Colonic mucosa (tissue), 4 donors: ENCODE measurements around the gene NPIPA8. TPM values are rescaled to one million over a fixed set of nuclear protein-coding genes. Genes with fewer than 3 reads are reported as not detected.
"Not testable (repeated sequence)": the region's sequence is repeated elsewhere in the genome, so short reads cannot be mapped to it uniquely, and the experiment has no call there.

ENCODE experiments used
- DNase-seq: peaks from one replicate; pipeline ENCODE4 v3.0.0-alpha.2; 2020
- H3K27ac ChIP-seq: fragments of 200-600 bp; one replicate; pipeline ENCODE4 v1.8.0; 2021
- H3K27me3 ChIP-seq: fragments of 200-600 bp; one replicate; pipeline ENCODE4 v1.8.0; 2021
- H3K36me3 ChIP-seq: fragments of 200-600 bp; one replicate; pipeline ENCODE4 v1.8.0; 2021
- H3K4me1 ChIP-seq: fragments of 200-600 bp; one replicate; pipeline ENCODE4 v1.8.0; 2021; ENCODE audit warnings: mild to moderate bottlenecking
- H3K4me3 ChIP-seq: fragments of 200-600 bp; one replicate; pipeline ENCODE4 v1.8.0; 2021
- H3K9ac ChIP-seq, 2 donors: one replicate each; pipeline ENCODE4 v1.7.0; 2013; ENCODE audit warnings: control low read depth in 2 of 2, low read depth in 2 of 2, low read length in 2 of 2
- H3K9me3 ChIP-seq: fragments of 200-600 bp; one replicate; pipeline ENCODE4 v1.8.0; 2021
- intact Hi-C: fragments of 100-400 bp; cut with DNase I; formaldehyde crosslinking; loops from one replicate; pipeline ENCODE4 v1.14.1; 2022
- total RNA-seq, 2 donors: library from RNA; stranded (reverse); fragmentation: NEBNext Ultra II Directional in 1 of 2; extraction: Animal tissue kit (Norgen Biotek cat#: 25700) in 1 of 2; gene quantifications; one replicate each; pipeline ENCODE4 v1.2.1, GENCODE V29; 2021
- donor health status: healthy.
- donor health status: DM: no; HTN: no; CAD: no.
- donor health status: DM: no; HTN: no; CAD: no.

Gene NPIPA8
- 1 to 10 TPM in 1 of 2 donors, not detected in 1; 1.2 TPM for total RNA-seq

DNA sequence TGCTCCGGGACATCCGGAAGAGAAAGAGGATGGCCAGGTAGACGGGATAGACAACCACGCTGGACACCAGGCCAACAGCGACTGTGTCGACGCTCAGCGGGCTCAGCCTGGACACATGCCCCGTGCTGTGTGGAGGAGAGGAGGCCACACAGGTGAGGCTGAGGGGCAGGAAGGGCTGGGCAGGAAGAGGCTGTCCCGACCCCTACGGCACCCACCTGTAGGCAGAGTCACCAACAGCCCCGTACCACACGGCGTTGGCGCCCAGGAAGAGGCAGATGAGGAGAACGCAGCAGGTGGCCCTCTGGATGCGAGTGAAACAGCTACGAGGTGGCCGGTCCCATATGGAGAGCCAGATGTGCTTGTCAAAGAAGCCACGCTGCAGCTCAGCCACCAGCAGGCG is at the start of gene NPIPA8:
TSS of gene NPIPA8 (minus strand) at position 101 of the 400 bp plus-strand sequence. CDS start 4,074 bp downstream, outside the sequence.
- H3K9ac ChIP-seq, H3K4me1 ChIP-seq, H3K27ac ChIP-seq, H3K36me3 ChIP-seq, intact Hi-C loops, H3K4me3 ChIP-seq, H3K9me3 ChIP-seq, H3K27me3 ChIP-seq, DNase-seq: not testable (repeated sequence)

DNA sequence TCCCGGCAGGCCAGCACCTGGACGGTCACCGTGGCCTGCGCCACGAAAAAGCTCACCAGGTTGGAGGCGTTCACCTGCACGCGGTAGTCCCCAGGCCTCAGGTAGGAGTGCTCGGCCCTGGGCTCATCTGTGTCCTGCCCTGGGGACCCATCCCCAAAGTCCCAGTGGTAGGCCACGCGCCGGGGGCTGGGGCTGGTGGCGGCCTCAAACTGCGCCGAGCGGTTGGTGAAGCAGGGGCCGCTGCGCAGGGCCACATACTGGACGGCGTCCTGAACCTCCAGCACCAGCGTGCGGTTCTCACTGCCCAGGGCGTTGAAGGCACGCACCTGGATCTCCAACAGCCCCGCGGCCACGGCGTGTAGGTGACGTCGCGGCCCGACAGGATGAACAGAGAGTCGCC is 48.7 kb upstream of the NPIPA8 start:
- H3K27me3 ChIP-seq, H3K4me3 ChIP-seq, DNase-seq, intact Hi-C loops, H3K27ac ChIP-seq, H3K9me3 ChIP-seq, H3K36me3 ChIP-seq, H3K9ac ChIP-seq, H3K4me1 ChIP-seq: not testable (repeated sequence)

DNA sequence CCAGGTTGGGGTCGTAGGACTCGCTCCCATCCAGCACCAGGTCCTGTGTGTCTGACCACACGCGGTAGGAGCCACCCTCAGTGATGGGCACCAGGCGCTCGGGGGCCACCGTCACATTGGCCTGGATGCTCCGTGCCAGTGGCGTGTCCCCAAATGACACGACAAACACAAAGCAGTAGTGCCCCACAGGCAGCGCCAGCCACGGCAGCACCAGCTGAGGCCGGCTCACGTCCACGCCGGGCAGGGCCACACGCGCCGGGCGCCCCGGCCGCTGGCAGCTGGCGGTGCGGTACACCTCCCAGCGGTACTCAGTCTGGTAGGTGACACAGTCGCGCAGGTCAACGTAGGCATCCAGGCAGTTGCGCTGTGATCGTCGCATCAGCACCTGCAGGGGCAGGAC is 48.3 kb upstream of the NPIPA8 start:
- intact Hi-C loops, H3K9ac ChIP-seq, DNase-seq, H3K9me3 ChIP-seq, H3K27me3 ChIP-seq, H3K36me3 ChIP-seq, H3K4me1 ChIP-seq, H3K4me3 ChIP-seq, H3K27ac ChIP-seq: not testable (repeated sequence)

DNA sequence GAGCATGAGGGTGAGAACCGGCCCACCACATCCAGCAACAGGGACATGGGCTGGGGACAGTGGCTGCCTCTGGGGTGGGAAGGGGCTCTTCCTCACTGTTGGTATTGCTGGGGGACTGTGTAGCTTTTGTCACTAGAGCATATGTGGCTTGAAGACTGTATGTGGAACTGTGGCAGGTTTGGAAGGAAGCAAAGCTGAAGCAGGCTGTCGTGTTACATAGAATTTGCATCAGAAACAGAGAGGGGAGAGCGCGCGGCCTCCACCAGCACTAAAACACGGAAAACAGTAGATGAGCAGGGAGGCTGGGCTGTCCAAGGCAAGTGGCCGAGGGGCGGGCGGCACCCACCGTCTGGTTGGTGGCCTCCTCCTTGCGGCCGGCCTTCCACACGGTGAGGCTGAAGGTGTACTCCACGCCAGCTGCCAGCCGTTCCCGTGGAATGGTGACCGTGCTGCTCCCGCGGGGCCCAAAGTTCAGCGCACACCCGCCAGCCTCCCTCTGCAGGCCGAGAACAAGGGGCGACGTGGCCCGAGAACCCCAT is 47.6 kb upstream of the NPIPA8 start:
- H3K27ac ChIP-seq, H3K9me3 ChIP-seq, H3K9ac ChIP-seq, H3K27me3 ChIP-seq, H3K36me3 ChIP-seq, H3K4me1 ChIP-seq, intact Hi-C loops, DNase-seq, H3K4me3 ChIP-seq: not testable (repeated sequence)

DNA sequence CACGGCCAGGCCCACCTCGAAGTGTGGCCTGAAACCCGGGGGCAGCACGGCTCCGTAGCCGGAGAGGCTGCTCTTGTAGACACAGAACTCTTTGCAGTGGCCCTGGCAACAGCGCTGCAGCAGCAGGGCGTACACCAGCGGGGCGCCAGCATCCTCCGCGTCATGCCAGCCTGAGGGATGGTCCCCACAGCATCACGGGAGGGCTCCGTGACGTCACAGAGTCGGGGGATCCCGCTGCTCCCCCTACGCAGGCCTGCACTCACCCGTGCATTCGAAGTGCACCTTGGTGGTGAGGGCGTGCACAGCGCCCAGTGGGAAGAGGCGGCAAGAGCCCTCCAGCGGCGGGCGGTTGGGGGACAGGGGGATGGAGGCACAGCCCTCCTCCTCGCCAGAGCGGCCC is 46.2 kb upstream of the NPIPA8 start:
- H3K27me3 ChIP-seq, H3K36me3 ChIP-seq, H3K4me1 ChIP-seq, intact Hi-C loops, H3K27ac ChIP-seq, H3K9ac ChIP-seq, DNase-seq, H3K9me3 ChIP-seq, H3K4me3 ChIP-seq: not testable (repeated sequence)

DNA sequence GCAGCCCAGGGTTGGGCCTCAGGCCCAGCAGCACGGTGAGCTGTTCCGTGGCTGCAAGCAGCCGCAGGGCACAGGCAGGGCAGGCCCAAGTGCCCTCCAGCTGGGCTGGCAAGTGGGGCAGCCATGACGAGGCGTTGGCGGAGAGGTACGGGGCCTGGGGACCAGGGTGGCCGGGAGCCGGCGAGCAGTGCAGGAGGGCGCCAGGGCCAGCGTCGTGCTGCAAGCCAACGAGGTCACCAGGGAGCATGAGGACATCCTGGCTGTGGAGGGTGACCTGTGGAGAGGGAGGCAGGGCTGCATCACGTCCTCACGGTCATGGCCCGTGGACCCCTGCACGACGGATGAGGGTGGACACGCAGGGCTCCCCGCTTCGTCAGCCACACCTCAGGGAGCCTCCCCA is 11.2 kb upstream of the NPIPA8 start:
- intact Hi-C loops, H3K9ac ChIP-seq, H3K9me3 ChIP-seq, H3K4me1 ChIP-seq, H3K4me3 ChIP-seq, H3K27ac ChIP-seq, DNase-seq, H3K36me3 ChIP-seq, H3K27me3 ChIP-seq: not testable (repeated sequence)

DNA sequence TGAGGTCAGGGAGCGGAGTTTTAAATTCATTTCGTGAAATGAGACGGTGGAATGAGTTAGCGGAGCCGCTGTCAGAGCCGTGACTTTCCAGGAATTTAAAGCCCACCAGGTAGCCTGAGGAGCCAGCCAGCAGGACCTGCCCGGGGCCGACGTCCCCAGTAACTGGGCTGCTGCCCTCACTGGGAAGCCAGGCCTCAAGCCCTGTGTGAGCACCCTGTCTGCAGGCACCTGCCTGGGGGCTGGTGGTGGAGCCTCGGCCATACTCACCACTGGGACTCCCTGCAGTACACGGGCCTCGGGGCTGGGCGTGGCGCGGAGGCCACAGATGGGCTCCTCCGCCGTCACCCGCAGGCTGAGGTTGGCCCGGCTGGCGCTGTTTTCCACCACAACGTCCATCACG is 10.5 kb upstream of the NPIPA8 start:
- H3K27me3 ChIP-seq, DNase-seq, H3K9me3 ChIP-seq, H3K36me3 ChIP-seq, H3K27ac ChIP-seq, H3K9ac ChIP-seq, H3K4me1 ChIP-seq, H3K4me3 ChIP-seq, intact Hi-C loops: not testable (repeated sequence)

DNA sequence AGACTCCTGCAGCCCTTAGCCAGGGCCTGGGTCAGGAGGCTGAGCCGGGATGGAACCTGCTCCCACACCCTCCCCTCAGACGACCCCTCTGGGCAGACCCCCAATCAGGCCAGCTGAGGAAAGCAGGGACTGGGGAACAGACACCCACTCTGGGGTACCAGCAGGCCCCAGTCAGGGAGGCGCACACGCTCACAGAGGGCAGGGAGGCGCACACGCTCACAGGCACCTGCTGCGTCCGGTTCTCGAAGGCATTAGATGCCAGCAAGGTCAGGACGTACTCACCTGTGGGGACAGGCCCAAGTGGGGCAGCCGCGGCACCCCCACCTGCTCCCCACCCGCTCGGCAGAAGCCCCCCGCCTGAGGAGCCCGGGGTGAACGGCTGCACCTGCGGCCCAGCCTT is 8.1 kb upstream of the NPIPA8 start:
- H3K36me3 ChIP-seq, H3K4me1 ChIP-seq, H3K4me3 ChIP-seq, intact Hi-C loops, H3K27ac ChIP-seq, H3K9me3 ChIP-seq, DNase-seq, H3K27me3 ChIP-seq, H3K9ac ChIP-seq: not testable (repeated sequence)

DNA sequence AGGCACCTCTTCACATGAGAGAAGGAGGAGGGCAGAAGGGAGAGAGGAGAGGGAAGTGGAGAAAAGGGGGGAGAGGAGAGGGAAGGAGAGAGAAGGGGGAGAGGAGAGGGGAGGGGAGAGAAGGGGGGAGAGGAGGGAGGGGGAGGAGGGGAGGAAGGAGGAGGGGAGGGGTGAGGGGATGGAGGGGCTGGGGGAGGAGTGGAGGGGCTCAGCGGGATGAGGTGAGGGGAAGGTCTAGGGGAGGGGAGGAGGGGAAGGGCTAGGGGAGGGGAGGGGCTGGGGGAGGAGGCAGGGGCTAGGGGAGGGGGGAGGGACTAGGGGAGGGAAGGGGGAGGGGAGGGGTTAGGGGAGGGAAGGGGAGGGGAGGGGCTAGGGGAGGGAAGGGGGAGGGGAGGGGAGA is 5.5 kb upstream of the NPIPA8 start:
- H3K4me1 ChIP-seq, DNase-seq, H3K36me3 ChIP-seq, intact Hi-C loops, H3K9ac ChIP-seq, H3K9me3 ChIP-seq, H3K27ac ChIP-seq, H3K27me3 ChIP-seq, H3K4me3 ChIP-seq: not testable (repeated sequence)

DNA sequence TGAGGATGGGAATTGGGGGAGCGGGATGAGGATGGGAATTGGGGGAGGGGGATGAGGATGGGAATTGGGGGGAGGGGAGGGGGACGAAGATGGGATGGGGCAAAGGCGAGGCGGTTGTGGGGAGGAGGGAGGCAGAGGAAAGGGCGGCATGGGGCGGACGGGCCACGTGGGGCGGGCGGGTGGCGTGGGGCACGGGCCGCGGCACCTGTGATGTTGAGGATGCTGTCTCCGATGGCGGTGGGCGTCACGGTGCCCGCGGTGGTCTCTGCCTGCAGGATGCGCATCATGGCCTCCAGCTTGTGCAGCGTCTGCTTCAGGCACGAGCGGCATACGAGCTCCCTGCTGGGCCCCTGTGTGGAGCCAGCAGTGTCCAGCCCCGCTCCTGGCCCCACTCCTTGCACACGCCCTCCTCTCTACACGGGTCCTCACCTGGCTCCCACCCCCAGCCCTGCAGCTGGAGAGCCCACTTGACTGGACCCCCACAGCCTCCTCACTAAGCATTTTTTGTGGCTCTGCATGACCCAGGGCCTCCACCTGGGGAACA is 5.0 kb upstream of the NPIPA8 start:
- intact Hi-C loops, DNase-seq: not testable (repeated sequence)

DNA sequence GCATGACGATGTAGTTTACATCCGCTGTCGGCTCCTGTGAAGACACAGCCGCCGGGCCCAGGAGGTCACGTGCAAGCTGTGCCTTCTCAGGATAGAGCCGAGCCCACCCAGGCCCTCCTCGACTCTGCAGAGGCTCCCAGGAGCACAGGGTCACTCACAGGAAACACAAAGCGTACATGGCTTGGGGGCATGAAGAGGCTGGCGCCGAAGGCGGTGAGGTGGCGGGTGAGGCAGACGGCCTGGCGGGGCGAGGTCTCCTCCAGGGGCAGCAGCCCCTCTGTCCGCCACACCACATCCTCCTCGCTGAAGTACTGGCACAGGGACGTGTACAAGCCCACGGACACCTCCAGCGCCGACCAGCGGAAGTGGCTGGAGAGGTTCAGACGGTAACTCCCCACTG is 2.7 kb upstream of the NPIPA8 start:
- H3K4me1 ChIP-seq, H3K27ac ChIP-seq, H3K36me3 ChIP-seq, H3K9ac ChIP-seq, DNase-seq, intact Hi-C loops, H3K4me3 ChIP-seq, H3K9me3 ChIP-seq, H3K27me3 ChIP-seq: not testable (repeated sequence)

More for the DNA sequence above, 5.0 kb upstream of the NPIPA8 start:
- not testable (repeated sequence) for H3K36me3 ChIP-seq, H3K9ac ChIP-seq, H3K9me3 ChIP-seq, H3K27me3 ChIP-seq, H3K4me3 ChIP-seq, H3K27ac ChIP-seq, H3K4me1 ChIP-seq

DNA sequence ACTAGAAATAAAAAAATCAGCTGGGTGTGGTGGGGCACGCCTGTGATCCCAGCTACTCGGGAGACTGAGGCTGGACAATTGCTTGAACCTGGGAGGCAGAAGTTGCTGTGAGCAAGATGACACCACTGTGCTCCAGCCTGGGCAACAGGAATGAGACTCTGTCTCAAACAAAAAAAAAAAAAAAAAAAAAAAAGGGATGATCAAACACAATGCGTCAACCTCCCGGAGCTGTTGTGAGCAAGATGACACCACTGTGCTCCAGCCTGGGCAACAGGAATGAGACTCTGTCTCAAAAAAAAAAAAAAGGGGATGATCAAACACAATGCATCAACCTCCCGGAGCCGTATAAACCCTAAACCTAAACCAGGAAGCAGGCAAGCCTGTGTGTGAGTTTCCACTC is 24.7 kb downstream of the NPIPA8 start:
- H3K36me3 ChIP-seq, intact Hi-C loops, H3K27ac ChIP-seq, H3K4me1 ChIP-seq, DNase-seq, H3K4me3 ChIP-seq, H3K9ac ChIP-seq, H3K9me3 ChIP-seq, H3K27me3 ChIP-seq: not testable (repeated sequence)

DNA sequence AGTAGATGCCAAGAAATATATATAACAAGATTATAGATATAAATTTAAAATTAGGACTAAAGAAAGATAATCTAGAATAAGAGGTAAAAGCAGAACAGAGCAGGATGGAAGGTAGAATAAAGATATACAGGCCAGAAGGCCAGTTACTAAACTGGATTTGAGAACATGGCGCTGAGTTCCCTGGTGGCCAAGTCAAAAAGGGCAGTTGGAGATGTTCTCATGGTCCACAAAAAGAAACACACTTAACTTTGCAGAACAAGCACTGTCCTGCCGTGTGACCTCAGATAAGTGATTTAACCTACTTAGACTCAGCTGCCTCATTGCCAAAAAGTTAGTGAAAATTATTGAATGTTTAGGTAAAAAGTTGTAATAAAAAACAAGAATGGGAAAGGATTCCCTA is 27.4 kb downstream of the NPIPA8 start:
- H3K27me3 ChIP-seq, H3K4me1 ChIP-seq, H3K4me3 ChIP-seq, H3K27ac ChIP-seq, H3K36me3 ChIP-seq, H3K9me3 ChIP-seq, intact Hi-C loops, DNase-seq, H3K9ac ChIP-seq: not testable (repeated sequence)

DNA sequence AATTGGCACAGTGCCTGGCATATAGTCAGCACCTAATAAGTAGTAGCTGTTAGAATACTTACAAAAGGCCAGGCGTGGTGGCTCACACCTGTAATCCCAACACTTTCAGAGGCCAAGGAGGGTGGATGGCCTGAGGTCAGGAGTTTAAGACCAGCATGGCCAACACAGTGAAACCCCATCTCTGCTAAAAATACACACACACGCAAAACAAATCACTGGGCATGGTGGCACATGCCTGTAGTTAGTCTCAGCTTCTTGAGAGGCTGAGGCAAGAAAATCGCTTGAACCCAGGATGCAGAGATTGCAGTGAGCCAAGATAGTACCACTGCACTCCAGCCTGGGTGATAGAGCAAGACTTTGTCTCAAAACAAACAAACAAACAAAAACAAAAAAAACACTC is 29.3 kb downstream of the NPIPA8 start:
- intact Hi-C loops, H3K4me1 ChIP-seq, H3K27ac ChIP-seq, H3K4me3 ChIP-seq, H3K36me3 ChIP-seq, DNase-seq, H3K27me3 ChIP-seq, H3K9ac ChIP-seq, H3K9me3 ChIP-seq: not testable (repeated sequence)
